Heart left ventricle (tissue), 13 donors: ENCODE data around the gene RCN2.

Experiments used
- CTCF ChIP-seq, 12 donors: fragments of 200-600 bp; sonication (generic) in 4 of 12; IDR thresholded peaks; one replicate each; pipeline versions ENCODE4 v1.5.0 to v1.8.0; 2018 to 2022; ENCODE audit warnings: antibody characterized with exemption in 12 of 12, mild to moderate bottlenecking in 5 of 12
- POLR2A ChIP-seq, 2 donors: fragments of 450-650 bp; IDR thresholded peaks; one replicate each; pipeline ENCODE4 v1.6.1; 2017; ENCODE audit warnings: antibody characterized with exemption in 2 of 2, mild to moderate bottlenecking in 2 of 2, moderate library complexity in 2 of 2
- donor health status: ischemic (EF 13 %, LVEDD 7.1; RV severe dilation, severe dysfunction).
- donor health status: DM: no; HTN: yes; CAD: no.
- donor health status: DM: no; HTN: no; CAD: no.
- donor health status: ischemic (EF 25% LVEDD 6.9; RV normal size, moderate dysfunction).
- donor health status: ischemic (EF 25% LVEDD 5.7; RV mildly dilated, moderate dysfunction).
- donor health status: ischemic (EF 35%, LVEDD 5.7; RV mildly dilated, moderate dysfunction).
- donor health status: nonischemic (EF 11% LVEDD 7.7; RV severe dilation, severe dysfunction).
- donor health status: DM: yes; HTN: yes; CAD: no.
- donor health status: PGD.
- donor health status: ischemic (EF 29% LVEDD 5.4; RV normal size, mild dysfunction).
- donor health status: nonischemic (EF 23%, LVEDD 6.1; RV moderate dilation, normal function).

DNA sequence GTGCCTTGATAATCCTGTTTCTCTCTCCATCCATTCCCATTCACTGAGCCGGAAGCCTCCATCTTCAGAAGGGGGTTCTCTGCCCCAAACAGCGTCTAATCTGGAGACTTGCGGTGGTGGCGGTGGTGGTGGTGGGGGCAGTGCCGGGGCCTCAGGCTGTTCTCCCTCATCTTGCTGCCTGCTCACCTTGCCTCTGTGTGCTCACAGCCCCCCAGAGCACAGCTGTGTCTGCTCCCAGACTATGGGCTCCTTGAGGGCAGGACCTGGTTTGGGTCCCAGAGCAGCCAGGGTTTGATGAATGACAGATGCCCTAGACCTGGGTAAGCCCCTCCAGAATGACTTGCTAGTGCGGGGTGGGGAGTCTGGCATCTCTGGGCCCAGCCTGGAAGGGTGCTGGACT is 62.9 kb downstream of the RCN2 start:
- TF ChIP-seq CTCF (IDR thresholded peaks at IDR 0.05) (no peak), POLR2A (IDR thresholded peaks at IDR 0.05) (no peak)
